ENCODE measurements around the gene HBM. TPM values are rescaled to one million over a fixed set of nuclear protein-coding genes. Genes with fewer than 3 reads are reported as not detected.
"Not testable (repeated sequence)": the region's sequence is repeated elsewhere in the genome, so short reads cannot be mapped to it uniquely, and the experiment has no call there.

HBM gene
- total RNA-seq, 2 donors from 2014 or later: not detected

DNA sequence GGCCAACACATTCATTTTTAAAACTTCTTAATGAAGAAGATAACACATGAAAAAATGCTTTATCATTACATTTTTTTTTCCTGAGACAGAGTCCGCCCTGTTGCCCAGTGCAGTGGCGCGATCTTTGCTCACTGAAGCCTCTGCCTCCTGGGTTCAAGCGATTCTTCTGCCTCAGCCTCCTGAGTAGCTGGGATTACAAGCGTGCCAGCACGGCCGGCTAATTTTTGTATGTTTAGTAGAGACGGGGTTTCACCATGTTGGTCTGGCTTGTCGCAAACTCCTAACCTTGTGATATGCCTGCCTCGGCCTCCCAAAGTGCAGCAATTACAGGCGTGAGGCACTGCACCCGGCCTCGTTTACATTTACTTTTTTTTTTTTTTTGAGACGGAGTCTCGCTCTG lies 27.7 kb downstream of the HBM start:
- Mint-ChIP-seq H3K27ac (no peak overlapping the region), H3K36me3 (peaks cover 5% of the 10 kb centered on the region), H3K4me3 (no peak overlapping the region), H3K4me1 (ENCODE audit: low read depth in 2 of 2) (peaks cover 0 to 3% of the 10 kb centered on the region in 2 donors), H3K9me3 (no peaks in the 10 kb centered on the region), H3K27me3 (no peaks in the 10 kb centered on the region)
- DNase-seq (ENCODE audit: low spot score) (no peak), ATAC-seq (no peak)

DNA sequence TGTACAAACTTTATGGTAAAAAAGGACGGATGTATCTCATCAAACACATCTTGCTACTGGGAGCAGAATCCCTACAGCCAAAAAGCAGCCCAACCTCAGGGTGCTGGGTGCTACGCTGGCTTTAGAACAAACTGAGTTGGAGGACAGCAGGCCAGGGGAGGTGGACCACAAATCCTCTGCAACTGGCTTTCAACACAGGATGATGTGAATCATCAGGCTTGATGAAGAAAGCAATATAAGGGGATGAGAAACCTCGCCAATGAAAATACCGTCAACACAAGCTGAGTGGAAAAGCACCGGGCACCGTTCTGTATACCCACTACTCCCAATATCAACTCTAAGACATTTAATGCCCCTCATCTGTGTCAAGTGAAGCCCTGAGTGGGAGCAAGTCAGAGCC lies 28.7 kb downstream of the HBM start:
- no peak overlapping the region for H3K4me3 Mint-ChIP-seq
- ATAC-seq (no peak), DNase-seq (ENCODE audit: low spot score) (no peak)
- peaks cover 0 to 3% of the 10 kb centered on the region in 2 donors for H3K4me1 Mint-ChIP-seq (ENCODE audit: low read depth in 2 of 2)
- H3K27ac Mint-ChIP-seq: no peak overlapping the region
- H3K27me3 Mint-ChIP-seq: no peaks in the 10 kb centered on the region
- peaks cover 5% of the 10 kb centered on the region for H3K36me3 Mint-ChIP-seq
- no peaks in the 10 kb centered on the region for H3K9me3 Mint-ChIP-seq

DNA sequence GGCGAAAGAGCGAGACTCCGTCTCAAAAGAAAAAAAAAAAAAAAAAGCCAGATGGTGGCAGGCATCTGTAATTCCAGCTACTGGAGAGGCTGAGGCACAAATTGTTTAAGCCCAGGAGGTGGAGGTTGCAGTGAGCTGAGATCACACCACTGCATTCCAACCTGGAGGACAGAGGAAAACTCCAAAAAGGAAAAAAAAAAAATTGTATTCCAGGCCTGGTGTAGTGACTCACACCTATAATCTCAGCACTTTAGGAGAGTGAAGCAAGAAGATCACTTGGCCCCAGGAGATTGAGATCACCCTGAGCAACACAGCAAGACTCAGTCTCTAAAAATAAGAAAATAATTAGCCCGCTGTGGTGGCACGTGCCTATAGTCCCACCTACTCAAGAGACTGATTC lies 34.6 kb downstream of the HBM start:
- Mint-ChIP-seq H3K27ac (no peak overlapping the region), H3K27me3 (no peaks in the 10 kb centered on the region), H3K9me3 (no peaks in the 10 kb centered on the region), H3K4me1 (ENCODE audit: low read depth in 2 of 2) (no peaks in the 10 kb centered on the region), H3K36me3 (no peaks in the 10 kb centered on the region), H3K4me3 (no peak overlapping the region)
- no peak for DNase-seq (ENCODE audit: low spot score)
- ATAC-seq: no peak

DNA sequence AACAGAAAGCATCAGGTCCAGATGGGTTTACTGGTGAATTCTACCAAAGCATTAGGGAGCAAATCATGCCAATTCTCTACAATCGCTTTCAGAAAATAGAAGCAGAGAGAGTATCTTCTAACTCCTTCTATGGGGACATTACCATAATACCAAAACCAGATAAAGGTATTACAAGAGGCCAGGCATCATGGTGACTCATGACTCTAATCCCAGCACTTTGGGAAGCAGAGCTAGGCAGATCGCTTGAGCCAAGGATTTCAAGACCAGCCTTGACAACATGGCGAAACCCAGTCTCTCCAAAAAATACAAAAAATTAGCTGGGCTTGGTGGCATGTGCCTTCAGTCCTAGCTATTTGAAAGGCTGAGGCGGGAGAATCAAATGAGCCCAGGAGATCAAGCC lies 37.5 kb downstream of the HBM start:
- Mint-ChIP-seq H3K36me3 (peaks cover 13% of the 10 kb centered on the region), H3K4me1 (ENCODE audit: low read depth in 2 of 2) (peaks cover 4 to 9% of the 10 kb centered on the region in 2 donors), H3K4me3 (no peak overlapping the region), H3K27me3 (no peaks in the 10 kb centered on the region), H3K27ac (no peak overlapping the region), H3K9me3 (no peaks in the 10 kb centered on the region)
- DNase-seq (ENCODE audit: low spot score) (no peak), ATAC-seq (no peak)

DNA sequence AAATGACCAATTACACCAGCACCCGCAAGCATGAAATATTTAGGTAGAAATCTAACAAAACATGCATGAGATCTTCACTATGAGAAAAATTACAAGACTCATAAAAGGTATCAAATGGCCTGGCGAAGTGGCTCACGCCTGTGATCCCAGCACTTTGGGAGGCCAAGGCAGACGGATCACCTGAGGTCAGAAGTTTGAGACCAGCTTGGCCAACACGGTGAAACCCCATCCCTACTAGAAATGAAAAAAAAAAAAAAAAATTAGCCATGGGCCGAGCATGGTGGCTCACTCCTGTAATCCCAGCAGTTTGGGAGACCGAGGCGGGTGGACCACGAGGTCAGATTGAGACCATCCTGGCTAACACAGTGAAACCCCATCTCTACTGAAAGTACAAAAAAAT lies 38.3 kb downstream of the HBM start:
- DNase-seq (ENCODE audit: low spot score); ATAC-seq; H3K9me3 Mint-ChIP-seq; H3K4me3 Mint-ChIP-seq; H3K4me1 Mint-ChIP-seq (ENCODE audit: low read depth in 2 of 2); H3K27ac Mint-ChIP-seq; H3K27me3 Mint-ChIP-seq: not testable (repeated sequence)
- peaks cover 18% of the 10 kb centered on the region for H3K36me3 Mint-ChIP-seq

DNA sequence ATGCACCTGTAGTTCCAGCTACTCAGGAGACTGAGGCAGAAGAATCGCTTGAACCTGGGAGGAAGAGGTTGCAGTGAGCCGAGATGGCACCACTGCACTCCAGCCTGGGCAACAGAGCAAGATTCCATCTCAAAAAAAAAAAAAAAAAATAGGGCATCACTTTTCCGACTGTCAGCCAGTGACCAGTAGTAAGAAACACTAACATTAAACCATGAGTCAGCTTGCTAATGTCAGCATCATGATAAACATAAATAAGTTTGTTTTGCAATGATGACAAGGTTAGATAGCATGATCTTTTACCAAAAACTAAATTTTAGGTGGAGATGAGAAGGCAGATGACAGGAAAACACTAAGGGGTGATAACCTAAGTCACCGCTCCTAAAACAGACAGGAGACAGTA lies 43.6 kb downstream of the HBM start:
- H3K27me3 Mint-ChIP-seq; ATAC-seq; H3K27ac Mint-ChIP-seq; H3K9me3 Mint-ChIP-seq; H3K4me3 Mint-ChIP-seq; DNase-seq (ENCODE audit: low spot score): not testable (repeated sequence)
- Mint-ChIP-seq H3K4me1 (ENCODE audit: low read depth in 2 of 2) (peaks cover 4 to 12% of the 10 kb centered on the region in 2 donors), H3K36me3 (peaks cover 18% of the 10 kb centered on the region)

DNA sequence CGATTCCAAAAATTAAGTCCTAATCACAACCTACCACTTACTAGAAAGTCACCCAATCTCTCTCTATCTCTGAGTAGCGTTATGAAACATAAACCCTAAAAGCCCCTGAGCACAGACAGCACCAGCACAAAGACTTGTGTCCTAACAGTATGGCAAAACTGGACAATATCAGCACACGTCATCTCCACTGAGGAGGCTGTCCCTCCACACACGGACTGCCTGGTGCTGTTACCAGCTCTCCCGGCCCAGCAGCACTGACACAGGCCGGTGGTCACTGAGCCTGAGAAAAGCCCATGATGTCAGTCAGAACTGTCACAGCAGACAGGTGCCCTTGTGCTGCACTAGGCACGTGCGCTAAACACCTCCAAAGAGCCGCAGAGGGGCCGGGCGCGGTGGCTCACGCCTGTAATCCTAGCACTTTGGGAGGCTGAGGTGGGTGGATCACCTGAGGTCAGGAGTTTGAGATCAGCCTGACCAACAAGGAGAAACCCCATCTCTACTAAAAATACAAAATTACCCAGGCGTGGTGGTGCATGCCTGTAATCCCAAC lies 45.9 kb downstream of the HBM start:
- not testable (repeated sequence) for H3K27me3 Mint-ChIP-seq; H3K27ac Mint-ChIP-seq; H3K9me3 Mint-ChIP-seq; H3K4me3 Mint-ChIP-seq; DNase-seq (ENCODE audit: low spot score); ATAC-seq; H3K4me1 Mint-ChIP-seq (ENCODE audit: low read depth in 2 of 2)
- peaks cover 10% of the 10 kb centered on the region for H3K36me3 Mint-ChIP-seq

DNA sequence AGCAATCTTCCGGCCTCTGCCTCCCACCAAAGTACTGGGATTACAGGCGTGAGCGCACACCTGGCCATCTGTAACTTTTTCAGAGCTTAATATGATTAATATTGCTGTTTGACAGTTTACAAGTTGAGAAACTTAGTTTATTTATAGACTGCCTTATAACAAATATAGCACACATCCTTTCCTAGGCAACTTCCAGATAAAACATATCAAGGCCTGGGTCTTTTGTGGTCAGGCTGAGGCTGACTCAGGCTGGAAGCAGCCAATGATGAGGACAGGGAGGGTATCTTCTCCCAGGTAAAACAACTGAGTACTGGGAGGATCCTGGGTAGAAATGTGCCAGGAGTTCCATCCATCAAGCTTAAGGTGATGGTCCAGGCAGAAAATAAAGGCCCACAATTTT lies 47.2 kb downstream of the HBM start:
- Mint-ChIP-seq H3K4me1 (ENCODE audit: low read depth in 2 of 2) (peaks cover 2 to 3% of the 10 kb centered on the region in 2 donors), H3K36me3 (peaks cover 8% of the 10 kb centered on the region), H3K27me3 (no peaks in the 10 kb centered on the region), H3K27ac (no peak overlapping the region), H3K9me3 (no peaks in the 10 kb centered on the region), H3K4me3 (no peak overlapping the region)
- ATAC-seq (no peak), DNase-seq (ENCODE audit: low spot score) (no peak)

Other genes with a start within 250 kb of the HBM start
- gene POLR3K, start 112.4 kb upstream of the HBM start, total RNA-seq: 10 to 100 TPM; 39.8 to 84.7 TPM
- 10 to 100 TPM; 35.6 to 39.8 TPM for gene SNRNP25, start 112.2 kb upstream of the HBM start, total RNA-seq
- 1 to 10 TPM in 1 of 2 donors, under 1 TPM in 1; 0.84 to 2.5 TPM for gene RHBDF1, start 93.3 kb upstream of the HBM start, total RNA-seq
- 10 to 100 TPM; 39.9 to 43.8 TPM for gene MPG, start 87.8 kb upstream of the HBM start, total RNA-seq
- 10 to 100 TPM; 33.3 to 68.5 TPM for gene NPRL3, start 27.3 kb upstream of the HBM start, total RNA-seq
- not detected for gene HBZ, start 13.3 kb upstream of the HBM start, total RNA-seq
- not detected for gene HBA2, start 6.9 kb downstream of the HBM start, total RNA-seq
- 1 to 10 TPM in 1 of 2 donors, not detected in 1; 4.6 TPM for gene HBA1, start 10.7 kb downstream of the HBM start, total RNA-seq
- gene HBQ1, start 14.5 kb downstream of the HBM start, total RNA-seq: not detected
- 100 to 1,000 TPM in 1 of 2 donors, 10 to 100 TPM in 1; 54.2 to 115 TPM for gene LUC7L, start 63.5 kb downstream of the HBM start, total RNA-seq
- gene FAM234A, start 68.8 kb downstream of the HBM start, total RNA-seq: 10 to 100 TPM; 10.5 to 13.0 TPM
- not detected for gene RGS11, start 110.0 kb downstream of the HBM start, total RNA-seq
- gene ARHGDIG, start 114.6 kb downstream of the HBM start, total RNA-seq: not detected
- gene PDIA2, start 117.2 kb downstream of the HBM start, total RNA-seq: not detected
- gene AXIN1, start 186.7 kb downstream of the HBM start, total RNA-seq: 10 to 100 TPM; 20.1 to 29.1 TPM
- 10 to 100 TPM; 80.6 to 98.6 TPM for gene MRPL28, start 204.6 kb downstream of the HBM start, total RNA-seq
- gene PGAP6, start 216.0 kb downstream of the HBM start, total RNA-seq: 10 to 100 TPM; 39.4 to 46.8 TPM
- 1 to 10 TPM; 2.7 to 9.1 TPM for gene NME4, start 231.2 kb downstream of the HBM start, total RNA-seq
- 10 to 100 TPM in 1 of 2 donors, 1 to 10 TPM in 1; 4.5 to 28.6 TPM for gene DECR2, start 235.9 kb downstream of the HBM start, total RNA-seq